PC-9 (cell line): ENCODE results near the gene CDAN1.

ENCODE experiments used
- CTCF ChIP-seq: fragments of 200-600 bp; sonication (generic); conservative IDR thresholded peaks from 2 replicates; pipeline ENCODE4 v1.6.1; 2017; ENCODE audit warnings: mixed run types, antibody characterized with exemption, mild to moderate bottlenecking, moderate library complexity
- EZH2 ChIP-seq: fragments of 200-600 bp; sonication (generic); IDR thresholded peaks from 2 replicates; pipeline ENCODE4 v1.8.0; 2017; ENCODE audit warnings: antibody characterized with exemption, low read depth

GRCh38 chr15:42726114-42726513 is 10.8 kb downstream of the CDAN1 start:
- no peak for TF ChIP-seq CTCF
- no peak for TF ChIP-seq EZH2
